GM18870 (cell line): ENCODE data around the gene ALPK1.
A peak's percentile ranks its signal among the peaks of the same experiment; 100 is the strongest.
"Not testable (repeated sequence)": the region's sequence is repeated elsewhere in the genome, so short reads cannot be mapped to it uniquely, and the experiment has no call there.

Experiments
- ATAC-seq: cut with Tn5 transposase; IDR thresholded peaks from one replicate; pipeline ENCODE4 v1.9.1; 2021; ENCODE audit warnings: moderate library complexity; ENCODE audit not compliant: unreplicated experiment

The ALPK1 gene

GRCh38 chr4:112296949-112297880 lies at the start of gene ALPK1:
ALPK1 (plus strand) TSS chr4:112297369.
- peak; percentile 92 for ATAC-seq

DNA sequence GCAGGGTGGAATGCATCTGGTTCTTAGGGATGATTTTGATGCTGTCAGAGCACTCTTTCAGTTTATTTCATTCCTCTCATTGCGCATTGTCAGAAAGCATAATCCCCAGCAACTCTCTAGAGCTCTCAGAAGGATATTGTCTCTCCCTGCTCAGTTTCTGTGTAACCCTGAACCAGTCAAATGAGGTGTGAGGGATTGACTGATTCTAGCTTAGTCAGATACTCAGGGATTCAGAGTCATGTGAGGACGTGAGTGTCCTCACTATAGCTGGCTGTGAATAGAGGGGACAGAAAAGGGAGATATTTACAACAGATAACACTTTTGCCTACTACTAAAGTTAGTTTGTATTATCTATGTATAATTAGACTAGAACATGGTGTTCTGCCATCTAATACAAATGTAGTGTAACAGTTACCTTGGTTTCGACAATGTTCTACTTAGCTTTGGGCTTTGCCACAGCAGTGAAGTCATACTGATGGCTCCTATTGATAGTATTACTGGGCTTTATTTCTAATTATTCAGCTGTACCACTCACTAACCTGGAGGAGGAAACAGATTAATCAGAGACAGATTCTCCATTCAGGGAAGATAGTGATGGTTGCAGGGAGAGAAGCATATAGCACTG lies 46.0 kb upstream of the ALPK1 start:
- ATAC-seq = no peak

- no peak for ATAC-seq
These were observed 44.9 kb upstream of the ALPK1 start for GRCh38 chr4:112252234-112252633.

- peak; percentile 48 for ATAC-seq
These were observed 43.7 kb upstream of the ALPK1 start for GRCh38 chr4:112253382-112254000.

DNA sequence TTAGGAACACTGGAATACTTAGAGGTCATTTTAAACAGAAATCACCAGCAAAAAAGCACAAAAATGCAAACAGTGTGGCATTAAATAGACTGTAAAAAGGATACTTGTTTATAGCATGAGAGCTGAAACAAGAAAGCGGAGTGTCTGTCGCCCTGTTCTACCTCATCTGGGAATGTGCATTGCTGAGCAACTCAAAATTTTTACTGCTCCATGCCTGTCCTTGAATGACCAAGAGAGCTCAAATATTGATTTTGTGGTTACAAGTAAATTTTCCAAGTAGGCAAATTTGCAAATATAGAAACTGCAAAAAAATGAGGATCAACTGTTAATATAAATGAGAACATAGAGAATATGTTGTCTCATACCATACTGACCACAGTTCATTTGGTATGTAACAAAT lies 40.1 kb upstream of the ALPK1 start:
- ATAC-seq = no peak

DNA sequence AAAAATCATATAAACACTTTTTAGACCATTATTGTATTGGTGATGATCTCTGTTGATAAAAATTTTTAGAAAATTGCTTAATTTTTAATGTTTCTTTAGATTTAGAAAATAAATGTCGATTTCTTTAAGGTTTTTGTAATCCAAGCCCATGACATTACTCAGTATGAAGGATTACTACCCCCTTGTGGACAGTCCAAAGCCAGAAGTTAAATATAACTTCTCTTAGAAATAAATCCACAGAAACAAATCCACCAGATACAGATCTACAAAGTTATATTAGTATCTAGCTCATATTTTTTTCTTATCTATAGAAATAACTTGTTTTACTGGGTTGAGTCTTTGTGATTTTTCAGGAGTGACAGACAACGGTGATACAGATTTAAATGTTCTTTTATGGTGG lies 30.3 kb upstream of the ALPK1 start:
- no peak for ATAC-seq

DNA sequence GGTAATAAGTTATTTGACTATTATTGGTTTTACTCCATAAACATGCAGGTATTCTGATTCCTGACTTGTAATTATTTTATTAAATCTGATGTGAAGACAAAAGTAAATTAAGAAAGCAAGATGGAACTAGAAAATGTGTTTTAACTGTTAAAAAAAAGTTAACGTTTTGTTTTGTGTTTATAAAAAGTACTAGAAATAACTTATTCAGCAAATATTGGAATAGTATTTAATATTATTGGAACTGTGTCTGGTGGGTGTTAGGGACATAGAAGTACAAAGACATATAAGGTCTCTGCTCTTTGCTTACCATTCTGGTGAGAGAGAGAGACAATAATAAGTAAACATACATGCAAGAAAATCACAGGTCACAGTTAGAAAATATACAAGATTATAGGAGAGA lies 27.1 kb upstream of the ALPK1 start:
- no peak for ATAC-seq

DNA sequence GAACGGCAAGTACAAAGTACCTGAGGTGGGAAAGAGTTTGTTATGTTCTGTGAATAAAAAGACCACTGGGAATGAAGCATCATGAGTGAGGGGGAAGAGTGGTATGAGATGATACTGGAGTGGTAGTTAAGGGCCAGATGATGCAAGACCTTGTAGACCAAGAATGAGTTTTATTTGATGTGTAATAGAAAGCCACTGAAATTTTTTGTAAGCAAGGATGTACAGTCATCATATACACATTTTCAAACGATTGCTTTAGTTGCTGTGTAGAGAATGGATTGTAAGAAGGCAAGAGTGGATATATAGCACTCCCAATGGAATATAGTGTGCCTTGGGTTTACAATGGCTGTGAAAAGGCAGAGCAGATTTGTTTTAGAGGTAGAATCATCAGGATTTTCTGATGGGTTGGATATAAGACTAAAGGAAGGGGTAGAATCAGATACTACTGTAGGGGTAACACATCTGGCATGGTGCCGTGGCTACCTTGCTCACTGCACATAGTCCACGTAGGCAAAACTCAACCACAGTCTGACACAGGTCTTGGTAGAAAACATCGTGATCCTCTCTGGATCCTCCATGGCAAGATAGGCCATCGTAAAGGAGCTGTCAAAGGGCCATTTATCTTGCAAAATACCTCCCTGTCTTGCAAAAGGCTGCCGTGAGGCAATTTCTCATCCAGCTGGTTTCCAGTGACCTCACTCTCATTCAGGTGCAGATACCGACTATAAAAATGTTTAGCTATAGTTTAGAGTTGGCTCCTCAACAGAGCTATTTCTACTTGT lies 26.3 kb upstream of the ALPK1 start:
- no peak for ATAC-seq

DNA sequence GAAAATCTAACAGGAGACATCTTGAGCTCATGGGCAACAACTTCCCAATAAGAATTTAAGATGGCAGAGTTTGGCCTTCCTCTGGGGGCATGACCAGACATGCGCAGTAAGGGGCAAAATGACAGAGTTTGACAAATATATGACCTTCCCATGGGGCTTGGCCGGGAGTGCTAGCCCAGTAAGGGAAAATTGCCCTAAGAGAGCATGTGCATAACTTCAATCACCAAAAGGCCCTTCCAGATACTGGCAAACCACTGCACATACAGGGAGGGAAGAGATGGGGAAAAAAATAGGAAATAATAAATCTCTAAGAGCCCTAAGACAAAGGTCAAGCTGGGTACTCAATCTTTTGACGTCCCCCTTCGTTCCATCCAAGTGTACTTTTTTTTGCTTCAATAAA lies 24.9 kb upstream of the ALPK1 start:
- no peak for ATAC-seq

DNA sequence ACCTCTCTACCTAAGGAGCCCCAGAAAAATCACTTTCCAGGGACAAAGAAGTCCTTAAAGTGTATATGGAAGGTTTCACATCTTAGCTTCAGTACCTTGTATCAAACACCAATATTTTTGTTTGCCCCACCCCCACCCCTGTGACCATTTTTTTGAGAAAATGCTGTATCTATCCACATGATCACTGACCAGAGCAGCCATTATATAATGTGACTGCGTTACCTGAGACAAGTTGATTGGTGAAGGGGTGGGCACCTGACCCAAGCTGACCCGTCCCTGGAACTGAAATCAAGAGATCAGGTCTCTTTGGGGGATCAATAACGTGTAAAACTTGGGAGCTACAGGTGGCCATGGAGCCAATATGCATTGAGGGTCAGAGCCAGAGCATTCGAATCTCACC lies 22.2 kb upstream of the ALPK1 start:
- ATAC-seq = no peak

- ATAC-seq = no peak
These were observed 21.1 kb upstream of the ALPK1 start for GRCh38 chr4:112276113-112276512.

DNA sequence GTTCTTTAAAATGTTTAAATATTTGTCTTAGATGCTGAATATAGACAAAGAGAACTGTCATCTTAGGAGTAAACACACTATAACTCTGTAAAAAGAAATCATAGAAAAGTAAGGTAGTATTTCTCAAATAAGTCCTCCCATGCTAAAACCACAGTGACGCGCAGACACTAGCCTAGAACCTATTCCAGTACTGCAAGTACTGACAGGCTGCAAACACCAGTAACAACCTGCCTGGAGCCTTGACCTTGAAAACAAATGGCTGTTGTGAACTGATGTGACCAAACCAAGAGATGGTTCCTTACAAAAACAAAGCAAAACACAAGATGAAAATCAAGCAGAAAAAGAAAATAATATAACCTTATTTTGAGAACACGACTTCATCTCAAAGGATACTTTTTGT lies 19.9 kb upstream of the ALPK1 start:
- no peak for ATAC-seq

GRCh38 chr4:112277705-112278448 lies 19.3 kb upstream of the ALPK1 start:
- no peak for ATAC-seq

- peak; percentile 75 for ATAC-seq
These were observed 17.9 kb upstream of the ALPK1 start for GRCh38 chr4:112279025-112279881.

DNA sequence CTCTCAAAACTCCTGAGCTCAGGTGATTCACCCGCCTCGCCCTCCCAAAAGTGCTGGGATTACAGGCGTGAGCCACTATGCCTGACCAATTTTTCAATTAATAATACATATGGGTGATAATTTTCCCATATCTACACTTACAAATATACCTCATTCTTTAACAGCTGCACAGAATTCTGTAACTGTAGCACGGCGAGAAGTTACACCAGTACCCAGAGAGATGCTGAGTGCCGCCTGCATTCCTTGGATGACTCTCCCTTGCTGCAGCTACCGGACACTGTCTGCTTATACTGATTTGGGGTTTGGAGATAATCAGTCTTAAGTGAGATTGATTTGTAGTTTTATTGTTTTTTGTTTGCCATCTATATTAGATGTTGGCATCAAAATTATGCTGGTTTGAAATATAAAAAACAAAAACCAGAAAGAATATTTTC lies 17.3 kb upstream of the ALPK1 start:
- no peak for ATAC-seq

GRCh38 chr4:112280386-112281056 lies 16.6 kb upstream of the ALPK1 start:
- ATAC-seq = no peak

- not testable (repeated sequence) for ATAC-seq
These were observed 15.2 kb upstream of the ALPK1 start for GRCh38 chr4:112281895-112282398.

- ATAC-seq = no peak
These were observed 14.1 kb upstream of the ALPK1 start for GRCh38 chr4:112282860-112283667.
